HG03575 (cell line): ENCODE data around the gene SCGB2B2.
"Not testable (repeated sequence)": the region's sequence is repeated elsewhere in the genome, so short reads cannot be mapped to it uniquely, and the experiment has no call there.

Experiments
- ATAC-seq: cut with Tn5 transposase; IDR thresholded peaks from one replicate; pipeline ENCODE4 v1.9.1; 2021; ENCODE audit not compliant: unreplicated experiment, insufficient number of reproducible peaks, low FRiP score; ENCODE audit errors: extremely low read depth

SCGB2B2 gene

GRCh38 chr19:34673590-34673989 is 3.4 kb downstream of the SCGB2B2 start:
- no peak for ATAC-seq

GRCh38 chr19:34671972-34672371 is 5.0 kb downstream of the SCGB2B2 start:
- ATAC-seq, result no peak

DNA sequence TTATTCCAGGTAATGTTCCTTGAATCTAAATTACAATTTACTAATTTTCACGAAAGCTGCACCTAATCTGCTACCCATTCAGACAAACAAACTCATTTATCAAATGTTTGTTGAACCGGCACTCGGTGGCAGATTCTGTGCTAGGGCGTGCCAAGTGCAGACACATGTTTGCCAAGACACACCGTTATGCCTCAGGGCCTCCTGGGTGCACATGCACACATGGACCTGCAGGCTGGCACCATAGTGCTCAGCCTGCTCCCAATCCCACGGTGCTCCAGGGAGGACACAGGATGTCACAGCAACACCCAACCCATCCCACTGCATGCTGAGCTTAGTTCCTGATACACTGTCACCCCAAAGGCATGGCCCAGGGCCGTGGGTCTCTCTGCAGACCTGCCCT is 7.7 kb downstream of the SCGB2B2 start:
- ATAC-seq, result no peak

- not testable (repeated sequence) for ATAC-seq
Measured at GRCh38 chr19:34668690-34669089, 8.3 kb downstream of the SCGB2B2 start.

- not testable (repeated sequence) for ATAC-seq
Measured at GRCh38 chr19:34668077-34668689, 8.8 kb downstream of the SCGB2B2 start.

GRCh38 chr19:34667349-34668076 is 9.4 kb downstream of the SCGB2B2 start:
- ATAC-seq, result no peak

DNA sequence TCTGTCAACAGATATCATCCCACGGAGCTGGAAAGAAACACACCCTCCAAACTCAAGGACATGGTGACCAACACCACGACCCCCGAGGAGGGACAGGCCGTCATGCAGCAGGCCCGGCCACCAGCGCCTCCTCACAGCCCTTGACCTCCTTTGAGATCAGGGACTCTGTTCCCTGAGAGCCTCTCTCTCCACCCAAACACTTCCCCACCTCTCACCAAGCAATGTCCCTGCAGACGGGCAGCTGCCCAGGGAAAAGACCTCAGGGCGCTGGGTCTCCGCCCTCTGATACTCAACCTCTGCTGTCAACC is 10.0 kb downstream of the SCGB2B2 start:
- no peak for ATAC-seq

GRCh38 chr19:34666200-34666957 is 10.6 kb downstream of the SCGB2B2 start:
- ATAC-seq, result no peak

GRCh38 chr19:34665275-34665674 is 11.7 kb downstream of the SCGB2B2 start:
- not testable (repeated sequence) for ATAC-seq

GRCh38 chr19:34664870-34665269 is 12.1 kb downstream of the SCGB2B2 start:
- no peak for ATAC-seq

DNA sequence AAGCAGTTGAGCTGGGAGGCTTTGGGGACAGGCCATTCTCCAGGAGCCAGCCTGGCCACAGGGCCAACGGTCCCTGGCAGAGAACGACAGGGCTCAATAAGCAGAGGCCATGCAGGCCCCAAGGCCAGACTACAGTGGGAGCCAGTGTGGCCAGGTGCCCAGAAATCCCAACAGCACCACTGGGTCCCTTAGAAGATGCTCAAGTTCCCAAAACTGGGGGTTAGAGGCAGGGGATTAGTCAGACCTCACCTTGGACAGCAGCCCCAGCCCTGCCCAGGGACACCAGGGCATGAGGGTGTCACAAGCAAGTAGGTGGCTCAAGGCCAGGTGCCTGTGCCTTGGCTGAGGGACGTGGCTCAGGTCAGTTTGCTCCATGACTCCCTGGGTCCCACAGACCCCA is 12.8 kb downstream of the SCGB2B2 start:
- no peak for ATAC-seq

DNA sequence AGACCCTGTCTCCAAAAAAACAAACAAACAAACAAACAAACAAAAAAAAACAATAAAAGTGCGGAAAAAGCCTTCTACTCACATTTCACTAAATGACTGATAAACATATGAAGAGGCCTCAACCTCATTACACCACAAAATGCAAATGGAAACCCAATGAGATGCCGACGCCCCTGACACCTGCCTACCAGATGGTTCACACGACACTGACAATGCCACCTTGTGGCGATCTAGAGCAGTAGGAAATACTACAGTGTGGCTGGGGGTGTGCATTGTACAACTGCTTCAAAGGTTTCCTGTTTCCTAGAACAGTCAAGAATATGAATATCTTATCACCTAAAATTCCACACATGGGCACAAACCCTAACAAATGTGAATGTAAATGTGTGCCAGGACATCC is 14.0 kb downstream of the SCGB2B2 start:
- no peak for ATAC-seq

- ATAC-seq, result no peak
Measured at GRCh38 chr19:34661357-34661756, 15.6 kb downstream of the SCGB2B2 start.

GRCh38 chr19:34655651-34656050 is 21.3 kb downstream of the SCGB2B2 start:
- no peak for ATAC-seq

DNA sequence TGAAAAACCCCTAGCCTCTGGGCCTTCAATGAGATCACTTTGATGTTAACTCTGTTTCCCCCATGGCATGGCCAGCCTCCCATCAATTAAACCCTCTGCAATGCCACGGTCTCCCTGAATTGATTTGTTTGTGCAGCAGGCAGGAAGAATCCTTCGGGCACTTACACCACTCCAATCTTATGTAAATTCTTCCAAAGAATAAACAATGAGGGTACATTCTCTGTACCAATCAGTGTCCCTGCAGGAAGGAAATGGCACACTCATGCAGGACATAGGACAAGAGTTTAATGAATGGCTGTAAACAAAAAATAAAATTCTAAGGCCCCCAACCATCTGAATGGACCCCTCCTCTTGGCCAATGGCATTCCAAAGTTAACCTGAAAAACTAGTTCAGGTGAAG is 22.2 kb downstream of the SCGB2B2 start:
- no peak for ATAC-seq

DNA sequence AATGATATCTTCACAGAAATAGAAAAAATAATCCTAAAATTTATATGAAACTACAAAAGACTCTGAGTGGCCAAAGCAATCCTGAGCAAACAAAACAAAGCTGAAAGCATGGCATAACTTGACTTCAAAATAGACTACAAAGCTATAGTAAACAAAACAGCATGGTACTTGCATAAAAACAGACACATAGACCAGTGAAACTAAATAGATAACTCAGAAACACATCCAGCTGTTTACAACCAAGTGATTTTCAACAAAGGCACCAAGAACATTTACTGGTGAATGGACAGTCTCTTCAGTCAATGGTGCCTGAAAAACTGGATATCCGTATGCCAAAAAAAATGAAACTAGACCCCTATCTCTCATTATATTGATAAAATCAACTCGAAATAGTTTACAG is 25.2 kb downstream of the SCGB2B2 start:
- no peak for ATAC-seq

GRCh38 chr19:34649886-34650543 is 26.9 kb downstream of the SCGB2B2 start:
- no peak for ATAC-seq

- ATAC-seq, result no peak
Measured at GRCh38 chr19:34645551-34645950, 31.4 kb downstream of the SCGB2B2 start.

- no peak for ATAC-seq
Measured at GRCh38 chr19:34644991-34645461, 31.9 kb downstream of the SCGB2B2 start.

DNA sequence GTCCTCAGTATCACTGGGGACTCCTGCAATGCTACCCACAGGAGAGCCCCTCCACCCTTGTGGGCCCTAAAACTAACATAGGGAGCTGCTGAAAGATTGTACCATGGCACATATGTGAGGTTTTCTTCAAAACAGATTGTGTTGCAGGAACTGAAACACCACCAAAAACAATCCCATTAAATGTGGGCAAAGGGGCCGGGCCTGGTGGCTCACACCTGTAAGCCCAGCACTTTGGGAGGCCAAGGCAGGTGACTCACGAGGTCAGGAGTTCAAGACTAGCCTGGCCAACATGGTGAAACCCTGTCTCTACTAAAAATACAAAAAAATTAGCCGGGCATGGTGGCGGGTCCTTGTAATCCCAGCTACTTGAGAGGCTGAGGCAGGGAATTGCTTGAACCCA is 34.7 kb downstream of the SCGB2B2 start:
- ATAC-seq, result no peak
